ENCODE data around the gene TSPAN9.

Gene TSPAN9

GRCh38 chr12:3103806-3104205 is 26.6 kb downstream of the TSPAN9 start:
- ChIA-PET POLR2A (no interaction called here), CTCF (interaction anchor here (1.1 kb wide), 1 partner anchor 30 kb away, joined by 3 read pairs; no protein-coding TSS in a partner anchor)
- no peak for DNase-seq (ENCODE audit: extremely low spot score)
- TF ChIP-seq, protein P1, sequence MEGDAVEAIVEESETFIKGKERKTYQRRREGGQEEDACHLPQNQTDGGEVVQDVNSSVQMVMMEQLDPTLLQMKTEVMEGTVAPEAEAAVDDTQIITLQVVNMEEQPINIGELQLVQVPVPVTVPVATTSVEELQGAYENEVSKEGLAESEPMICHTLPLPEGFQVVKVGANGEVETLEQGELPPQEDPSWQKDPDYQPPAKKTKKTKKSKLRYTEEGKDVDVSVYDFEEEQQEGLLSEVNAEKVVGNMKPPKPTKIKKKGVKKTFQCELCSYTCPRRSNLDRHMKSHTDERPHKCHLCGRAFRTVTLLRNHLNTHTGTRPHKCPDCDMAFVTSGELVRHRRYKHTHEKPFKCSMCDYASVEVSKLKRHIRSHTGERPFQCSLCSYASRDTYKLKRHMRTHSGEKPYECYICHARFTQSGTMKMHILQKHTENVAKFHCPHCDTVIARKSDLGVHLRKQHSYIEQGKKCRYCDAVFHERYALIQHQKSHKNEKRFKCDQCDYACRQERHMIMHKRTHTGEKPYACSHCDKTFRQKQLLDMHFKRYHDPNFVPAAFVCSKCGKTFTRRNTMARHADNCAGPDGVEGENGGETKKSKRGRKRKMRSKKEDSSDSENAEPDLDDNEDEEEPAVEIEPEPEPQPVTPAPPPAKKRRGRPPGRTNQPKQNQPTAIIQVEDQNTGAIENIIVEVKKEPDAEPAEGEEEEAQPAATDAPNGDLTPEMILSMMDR (IDR thresholded peaks at IDR 0.05; ENCODE audit: control extremely low read depth, extremely low read depth, low read depth, missing control alignments) = no peak

DNA sequence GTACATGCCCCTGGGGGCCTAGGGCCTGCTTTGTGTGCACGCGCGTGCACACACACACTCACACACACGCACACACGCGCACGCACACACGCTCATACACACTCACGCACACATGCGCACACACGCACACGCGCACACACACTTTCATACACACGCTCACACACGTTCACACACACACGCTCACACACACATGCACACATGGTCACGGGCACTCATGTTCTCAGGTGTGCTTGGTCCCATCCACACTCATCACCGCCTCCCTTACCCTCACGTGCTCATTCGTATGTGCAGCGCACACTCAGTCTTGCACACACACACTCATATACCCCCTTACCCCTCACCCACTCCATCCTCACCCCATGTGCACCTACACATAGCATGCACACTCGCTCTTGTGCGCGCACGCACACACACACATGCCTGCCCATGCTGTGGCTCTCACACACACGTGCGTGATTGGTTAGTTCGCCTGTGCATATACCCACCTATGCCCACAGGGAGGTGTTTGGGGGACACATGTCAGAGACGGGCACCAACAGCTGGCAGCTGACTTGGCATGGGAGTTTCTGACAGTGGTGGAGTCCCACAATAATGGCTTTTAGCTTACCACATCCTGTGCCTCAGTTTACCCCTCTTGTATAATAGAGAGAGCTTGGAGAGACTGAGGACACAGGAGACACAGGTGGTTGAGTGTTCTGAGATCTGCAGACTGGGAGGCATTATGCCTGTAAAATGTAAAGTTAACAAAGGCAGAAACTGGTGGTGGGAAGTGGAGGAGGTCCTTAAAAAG is 28.7 kb downstream of the TSPAN9 start:
- no peak for DNase-seq (ENCODE audit: extremely low spot score)
- TF ChIP-seq, protein P1 (IDR thresholded peaks at IDR 0.05; ENCODE audit: control extremely low read depth, extremely low read depth, low read depth, missing control alignments) = no peak
- CTCF ChIA-PET = interaction anchor here (1.1 to 1.5 kb wide), 2 partner anchors 17 to 32 kb away, joined by 3 read pairs; no protein-coding TSS in a partner anchor
- POLR2A ChIA-PET = no interaction called here

- TF ChIP-seq, protein P1 (IDR thresholded peaks at IDR 0.05; ENCODE audit: control extremely low read depth, extremely low read depth, low read depth, missing control alignments) = no peak
- POLR2A ChIA-PET = no interaction called here
Measured at GRCh38 chr12:3106579-3106978, 29.4 kb downstream of the TSPAN9 start.

DNA sequence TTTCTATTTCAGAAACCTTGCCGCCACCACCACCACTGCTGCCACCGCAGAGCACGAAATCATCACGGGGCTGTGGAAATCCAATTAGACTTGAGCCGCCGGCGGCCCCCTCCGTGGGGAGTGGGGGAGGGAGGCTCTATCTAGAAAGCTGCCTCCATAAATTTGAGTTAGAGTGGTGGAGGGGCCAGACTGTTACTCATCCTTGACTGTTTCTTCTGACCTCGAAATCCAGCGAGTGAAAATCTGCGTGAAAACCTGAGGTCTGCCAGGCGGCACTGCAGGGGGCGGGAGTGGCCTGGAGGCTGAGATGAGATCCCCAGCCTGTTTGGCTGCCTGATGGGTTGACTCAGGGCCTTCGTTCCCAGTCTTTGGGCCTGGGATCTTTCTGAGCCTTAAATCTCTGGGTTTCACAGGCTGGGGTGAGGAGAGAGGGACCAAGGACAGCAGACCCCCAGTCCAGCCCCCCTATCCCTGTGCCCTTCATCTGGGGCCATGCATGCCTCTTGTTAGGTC is 29.9 kb downstream of the TSPAN9 start:
- POLR2A ChIA-PET = no interaction called here
- CTCF ChIA-PET = interaction anchor here (1.1 kb wide), 1 partner anchor 34 kb away, joined by 3 read pairs; no protein-coding TSS in a partner anchor
- no peak for DNase-seq (ENCODE audit: extremely low spot score)
- TF ChIP-seq, protein P1 (IDR thresholded peaks at IDR 0.05; ENCODE audit: control extremely low read depth, extremely low read depth, low read depth, missing control alignments) = no peak

More at GRCh38 chr12:3106579-3106978, 29.4 kb downstream of the TSPAN9 start:
- CTCF ChIA-PET = interaction anchor here (1.1 kb wide), 1 partner anchor 33 kb away, joined by 3 read pairs; no protein-coding TSS in a partner anchor
- DNase-seq (ENCODE audit: extremely low spot score) = no peak

- TF ChIP-seq, protein P1 (IDR thresholded peaks at IDR 0.05; ENCODE audit: control extremely low read depth, extremely low read depth, low read depth, missing control alignments) = no peak
- ChIA-PET POLR2A (no interaction called here), CTCF (no interaction called here)
- no peak for DNase-seq (ENCODE audit: extremely low spot score)
Measured at GRCh38 chr12:3107954-3108353, 30.8 kb downstream of the TSPAN9 start.

DNA sequence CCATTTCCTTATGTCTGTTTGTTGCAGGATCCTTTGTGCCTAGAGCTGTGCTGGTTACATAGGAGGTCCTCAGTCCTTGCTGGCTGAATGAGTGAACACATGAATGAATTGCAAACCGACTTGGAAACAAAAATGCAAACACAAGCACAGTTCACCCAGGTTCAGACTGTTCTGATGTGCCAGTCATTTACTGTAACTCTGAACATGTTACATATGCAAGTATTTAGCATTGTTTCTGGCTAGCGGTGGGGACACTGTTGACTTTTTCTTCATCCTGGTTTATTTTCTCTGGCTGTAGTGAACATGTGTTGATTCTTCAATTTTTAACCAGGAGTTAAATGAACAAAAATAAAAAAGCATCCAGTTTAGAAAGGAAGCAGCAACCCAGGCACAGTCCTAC is 33.4 kb downstream of the TSPAN9 start:
- CTCF ChIA-PET = interaction anchor here (1.0 kb wide), 1 partner anchor 165 kb away, joined by 3 read pairs; no protein-coding TSS in a partner anchor
- POLR2A ChIA-PET = no interaction called here
- DNase-seq (ENCODE audit: extremely low spot score) = no peak
- TF ChIP-seq, protein P1 (IDR thresholded peaks at IDR 0.05; ENCODE audit: control extremely low read depth, extremely low read depth, low read depth, missing control alignments) = no peak
